ENCODE measurements around the gene SPC24. TPM values are rescaled to one million over a fixed set of nuclear protein-coding genes. Genes with fewer than 3 reads are reported as not detected.

The SPC24 gene, protein sequence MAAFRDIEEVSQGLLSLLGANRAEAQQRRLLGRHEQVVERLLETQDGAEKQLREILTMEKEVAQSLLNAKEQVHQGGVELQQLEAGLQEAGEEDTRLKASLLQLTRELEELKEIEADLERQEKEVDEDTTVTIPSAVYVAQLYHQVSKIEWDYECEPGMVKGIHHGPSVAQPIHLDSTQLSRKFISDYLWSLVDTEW
- polyA plus RNA-seq = 7.2 TPM
- long read RNA-seq, donor 1, partial matches to known transcripts = 0 of 3 reads
- long read RNA-seq, donor 1, other reads (novel, unspliced or antisense) = 0 of 3 reads
- long read RNA-seq, donor 2, partial matches to known transcripts = 0 of 4 reads
- long read RNA-seq, donor 2, other reads (novel, unspliced or antisense) = 0 of 4 reads
- long read RNA-seq, donor 3 = 0 reads
- long read RNA-seq, donor 4 = 0 reads
- long read RNA-seq, donor 5, partial matches to known transcripts = 0 of 1 reads
- long read RNA-seq, donor 5, other reads (novel, unspliced or antisense) = 0 of 1 reads
- long read RNA-seq, donor 6, partial matches to known transcripts = 0 of 4 reads
- long read RNA-seq, donor 6, other reads (novel, unspliced or antisense) = 0 of 4 reads
- long read RNA-seq, donor 7, partial matches to known transcripts = 5 of 6 reads
- long read RNA-seq, donor 7, other reads (novel, unspliced or antisense) = 0 of 6 reads
- long read RNA-seq, donor 8, transcript SPC24-206 (5 exons, 2,315 nt) = major isoform, 6 of 6 reads
- long read RNA-seq, donor 8, partial matches to known transcripts = 0 of 6 reads
- long read RNA-seq, donor 8, other reads (novel, unspliced or antisense) = 0 of 6 reads
- long read RNA-seq, donor 9, partial matches to known transcripts = 0 of 1 reads
- long read RNA-seq, donor 9, other reads (novel, unspliced or antisense) = 0 of 1 reads
- long read RNA-seq, donor 10 = 0 reads
- long read RNA-seq, donor 11, partial matches to known transcripts = 0 of 3 reads
- long read RNA-seq, donor 11, other reads (novel, unspliced or antisense) = 0 of 3 reads

DNA sequence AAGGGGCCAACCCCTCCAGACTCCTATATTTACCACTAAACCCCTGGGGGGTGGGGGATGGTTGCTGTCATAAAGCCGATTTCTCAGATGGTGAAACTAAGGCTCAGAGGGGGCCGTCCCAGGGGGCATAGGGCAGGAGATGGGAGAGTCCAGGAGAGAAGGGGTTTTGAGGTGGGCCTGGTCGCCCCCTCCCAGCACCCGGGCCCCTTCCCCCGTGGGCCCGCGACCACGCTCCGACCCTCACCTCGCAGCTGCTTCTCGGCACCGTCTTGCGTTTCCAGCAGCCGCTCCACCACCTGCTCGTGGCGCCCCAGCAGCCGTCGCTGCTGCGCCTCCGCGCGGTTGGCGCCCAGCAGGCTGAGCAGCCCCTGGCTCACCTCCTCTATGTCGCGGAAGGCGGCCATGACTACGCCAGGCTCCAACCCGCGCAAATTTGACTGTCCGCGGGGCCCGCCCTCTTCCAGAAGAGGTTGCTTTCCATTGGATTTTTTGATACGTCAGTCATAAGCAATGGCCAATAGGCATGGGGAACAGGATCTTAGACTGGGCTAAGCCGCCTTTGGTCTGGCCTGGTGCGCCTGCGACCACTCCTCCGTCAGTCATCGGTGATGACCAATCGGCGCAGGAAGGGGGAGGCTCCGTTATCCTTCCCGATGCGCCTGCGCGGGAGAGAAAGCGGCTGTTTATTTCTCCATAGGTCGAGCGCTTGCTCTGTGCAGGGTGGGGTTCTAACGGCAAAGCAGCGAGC lies at the start of gene SPC24:
TSS of gene SPC24 (minus strand) at position 410 of the 748 bp plus-strand sequence. CDS start at position 404, 6 bp downstream.
- H3K36me3 ChIP-seq (ENCODE audit: control insufficient read depth, insufficient read depth, low read length) = no peaks in the 10 kb centered on the region
- peak within 1 kb of the TSS; percentile 69 for H3K4me3 ChIP-seq (ENCODE audit: low read length)
- peak; percentile 98 for DNase-seq
- H3K27me3 ChIP-seq (ENCODE audit: control insufficient read depth, insufficient read depth, low read length) = no peaks in the 10 kb centered on the region
- H3K4me1 ChIP-seq (ENCODE audit: control insufficient read depth, insufficient read depth, low read length) = peaks cover 5% of the 10 kb centered on the region
- 0% methylated on average over 1 of the region's 50 CpGs for WGBS (ENCODE audit: insufficient coverage, low lambda C conversion rate)
- H3K27ac ChIP-seq (ENCODE audit: low read length) = peak within 1 kb of the TSS; percentile 40
- no peaks in the 10 kb centered on the region for H3K9me3 ChIP-seq (ENCODE audit: control insufficient read depth, low read depth, low read length)

DNA sequence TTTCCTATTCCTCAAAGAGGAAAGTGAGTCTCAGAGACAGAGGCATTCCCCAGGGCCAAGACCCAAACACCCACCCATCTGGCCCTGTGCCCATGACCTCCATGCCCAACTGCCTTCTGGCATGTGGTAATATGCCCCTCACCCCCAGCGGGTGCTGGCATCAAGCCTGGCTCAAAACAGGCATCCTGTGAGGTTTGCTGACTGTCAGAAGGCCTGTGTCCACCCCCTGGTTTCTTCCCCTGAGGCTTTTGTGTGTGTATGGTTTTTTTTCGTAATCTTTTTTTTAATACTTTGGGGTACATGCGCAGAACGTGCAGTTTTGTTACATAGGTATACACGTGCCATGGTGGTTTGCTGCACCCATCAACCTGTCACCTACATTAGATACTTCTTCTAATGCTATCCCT lies 49.4 kb upstream of the SPC24 start:
- Histone ChIP-seq H3K4me3 (ENCODE audit: low read length) (no peak overlapping the region), H3K27me3 (ENCODE audit: control insufficient read depth, insufficient read depth, low read length) (no peaks in the 10 kb centered on the region)
- no peak for DNase-seq

DNA sequence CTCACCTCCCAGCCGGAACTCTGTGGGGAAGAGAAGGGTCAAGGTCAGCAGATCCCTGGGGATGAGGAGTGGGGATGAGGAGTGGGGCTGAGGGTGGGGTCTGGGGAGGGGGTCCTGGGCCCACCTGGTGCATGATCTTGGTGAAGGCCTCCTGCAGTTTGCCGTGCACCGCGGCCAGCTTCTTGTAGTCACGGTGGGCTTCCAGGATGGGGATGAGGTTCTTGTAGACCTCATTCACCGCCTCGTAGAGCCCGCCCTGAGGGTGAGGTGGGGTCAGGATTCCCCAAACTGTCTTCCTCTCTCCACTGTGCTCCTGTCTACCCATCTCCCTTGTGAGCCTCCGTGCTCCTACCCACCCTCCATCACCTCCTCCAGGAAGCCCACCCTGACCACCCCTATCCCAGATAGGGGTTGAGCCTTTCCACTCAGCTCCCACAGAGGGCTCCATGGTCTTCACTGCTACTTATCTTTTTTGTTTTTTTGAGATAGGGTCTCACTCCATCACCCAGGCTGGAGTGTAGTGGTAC lies 48.6 kb upstream of the SPC24 start:
- Histone ChIP-seq H3K4me3 (ENCODE audit: low read length) (no peak overlapping the region), H3K27ac (ENCODE audit: low read length) (peak overlapping the region; percentile 38), H3K4me1 (ENCODE audit: control insufficient read depth, insufficient read depth, low read length) (peaks cover 5% of the 10 kb centered on the region), H3K27me3 (ENCODE audit: control insufficient read depth, insufficient read depth, low read length) (no peaks in the 10 kb centered on the region), H3K36me3 (ENCODE audit: control insufficient read depth, insufficient read depth, low read length) (peaks cover 43% of the 10 kb centered on the region), H3K9me3 (ENCODE audit: control insufficient read depth, low read depth, low read length) (no peaks in the 10 kb centered on the region)
- WGBS (ENCODE audit: insufficient coverage, low lambda C conversion rate) = no CpG with 5 or more reads among the region's 9 CpGs
- DNase-seq = no peak

More for the DNA sequence above, 49.4 kb upstream of the SPC24 start:
- H3K4me1 ChIP-seq (ENCODE audit: control insufficient read depth, insufficient read depth, low read length) = peaks cover 5% of the 10 kb centered on the region
- no peak overlapping the region for H3K27ac ChIP-seq (ENCODE audit: low read length)
- WGBS (ENCODE audit: insufficient coverage, low lambda C conversion rate) = 88% methylated on average over 3 of the region's 5 CpGs
- H3K9me3 ChIP-seq (ENCODE audit: control insufficient read depth, low read depth, low read length) = no peaks in the 10 kb centered on the region
- H3K36me3 ChIP-seq (ENCODE audit: control insufficient read depth, insufficient read depth, low read length) = peaks cover 42% of the 10 kb centered on the region

- no peaks in the 10 kb centered on the region for H3K9me3 ChIP-seq (ENCODE audit: control insufficient read depth, low read depth, low read length)
- H3K4me1 ChIP-seq (ENCODE audit: control insufficient read depth, insufficient read depth, low read length) = peaks cover 5% of the 10 kb centered on the region
- 30% methylated on average over 2 of the region's 17 CpGs for WGBS (ENCODE audit: insufficient coverage, low lambda C conversion rate)
- peaks cover 40% of the 10 kb centered on the region for H3K36me3 ChIP-seq (ENCODE audit: control insufficient read depth, insufficient read depth, low read length)
- H3K4me3 ChIP-seq (ENCODE audit: low read length) = no peak overlapping the region
- DNase-seq = peak; percentile 47 to 58
- no peaks in the 10 kb centered on the region for H3K27me3 ChIP-seq (ENCODE audit: control insufficient read depth, insufficient read depth, low read length)
- H3K27ac ChIP-seq (ENCODE audit: low read length) = peak overlapping the region; percentile 59
These were observed 47.9 kb upstream of the SPC24 start for GRCh38 chr19:11203194-11204075.

DNA sequence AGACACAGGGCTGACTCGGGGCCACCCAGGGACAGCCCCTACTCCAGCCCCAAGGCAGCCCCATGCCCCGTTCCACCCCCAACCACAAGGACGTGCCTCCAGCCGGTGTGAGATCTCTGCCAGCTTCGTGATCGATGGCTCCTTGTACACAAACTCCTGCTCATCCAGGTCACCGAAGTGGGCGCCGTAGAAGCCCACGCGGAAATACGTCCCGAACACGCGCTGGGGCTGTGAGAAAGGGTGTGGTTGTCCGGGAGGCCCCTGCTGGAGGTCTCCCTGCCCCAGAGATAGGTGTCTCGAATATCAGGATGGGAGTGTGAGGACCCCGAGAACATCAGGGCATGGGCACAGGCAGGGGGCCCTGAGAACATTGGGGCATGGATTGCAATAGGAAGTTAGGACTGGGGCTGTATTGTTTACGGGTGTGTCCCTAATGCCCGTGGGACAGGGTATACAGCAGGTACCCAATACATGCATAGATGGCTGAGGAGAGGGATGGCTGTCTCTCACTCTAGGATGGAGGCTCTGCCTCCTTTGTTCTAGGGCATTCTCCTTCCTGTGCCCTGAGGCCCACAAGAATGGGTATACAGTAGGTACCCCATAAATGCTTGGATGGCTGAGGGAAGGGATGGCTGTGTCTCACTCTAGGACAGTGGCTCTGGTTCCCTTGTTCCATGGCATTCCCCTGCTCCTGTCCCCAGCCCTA lies 47.1 kb upstream of the SPC24 start:
- H3K4me1 ChIP-seq (ENCODE audit: control insufficient read depth, insufficient read depth, low read length) = peaks cover 9% of the 10 kb centered on the region
- WGBS (ENCODE audit: insufficient coverage, low lambda C conversion rate) = no CpG with 5 or more reads among the region's 20 CpGs
- H3K9me3 ChIP-seq (ENCODE audit: control insufficient read depth, low read depth, low read length) = no peaks in the 10 kb centered on the region
- no peak overlapping the region for H3K4me3 ChIP-seq (ENCODE audit: low read length)
- H3K27ac ChIP-seq (ENCODE audit: low read length) = peak overlapping the region; percentile 59
- H3K36me3 ChIP-seq (ENCODE audit: control insufficient read depth, insufficient read depth, low read length) = peaks cover 36% of the 10 kb centered on the region
- no peaks in the 10 kb centered on the region for H3K27me3 ChIP-seq (ENCODE audit: control insufficient read depth, insufficient read depth, low read length)
- DNase-seq = no peak

- no peak overlapping the region for H3K4me3 ChIP-seq (ENCODE audit: low read length)
- no peaks in the 10 kb centered on the region for H3K27me3 ChIP-seq (ENCODE audit: control insufficient read depth, insufficient read depth, low read length)
- peaks cover 9% of the 10 kb centered on the region for H3K4me1 ChIP-seq (ENCODE audit: control insufficient read depth, insufficient read depth, low read length)
- H3K27ac ChIP-seq (ENCODE audit: low read length) = no peak overlapping the region
- WGBS (ENCODE audit: insufficient coverage, low lambda C conversion rate) = no CpG with 5 or more reads among the region's 24 CpGs
- DNase-seq = no peak
- peaks cover 30% of the 10 kb centered on the region for H3K36me3 ChIP-seq (ENCODE audit: control insufficient read depth, insufficient read depth, low read length)
- no peaks in the 10 kb centered on the region for H3K9me3 ChIP-seq (ENCODE audit: control insufficient read depth, low read depth, low read length)
These were observed 46.2 kb upstream of the SPC24 start for GRCh38 chr19:11201791-11202190.

DNA sequence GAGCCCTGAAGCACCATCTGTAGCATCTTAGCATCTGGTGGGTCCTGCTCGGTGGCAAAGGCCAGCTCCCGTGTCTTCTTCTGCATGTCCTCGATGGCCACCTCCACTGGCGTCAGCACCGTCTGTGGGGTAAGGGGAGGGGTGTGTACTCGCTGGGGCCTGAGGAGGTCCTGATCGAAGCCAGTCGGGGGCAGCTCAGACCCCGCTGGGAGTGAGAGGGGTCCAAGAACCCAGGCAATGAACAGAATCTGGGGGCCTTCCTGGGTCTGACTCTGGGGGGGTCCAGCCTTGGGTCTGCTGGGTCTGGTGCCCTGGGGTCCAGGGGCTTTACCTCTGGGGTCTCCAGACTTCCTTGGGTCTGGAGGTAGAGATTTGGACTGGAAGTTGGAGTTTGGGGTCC lies 45.3 kb upstream of the SPC24 start:
- WGBS (ENCODE audit: insufficient coverage, low lambda C conversion rate) = no CpG with 5 or more reads among the region's 9 CpGs
- H3K27me3 ChIP-seq (ENCODE audit: control insufficient read depth, insufficient read depth, low read length) = no peaks in the 10 kb centered on the region
- no peaks in the 10 kb centered on the region for H3K9me3 ChIP-seq (ENCODE audit: control insufficient read depth, low read depth, low read length)
- peaks cover 14% of the 10 kb centered on the region for H3K4me1 ChIP-seq (ENCODE audit: control insufficient read depth, insufficient read depth, low read length)
- no peak for DNase-seq
- H3K27ac ChIP-seq (ENCODE audit: low read length) = no peak overlapping the region
- no peak overlapping the region for H3K4me3 ChIP-seq (ENCODE audit: low read length)
- peaks cover 28% of the 10 kb centered on the region for H3K36me3 ChIP-seq (ENCODE audit: control insufficient read depth, insufficient read depth, low read length)

GRCh38 chr19:11200015-11200574 lies 44.5 kb upstream of the SPC24 start:
- no peak overlapping the region for H3K4me3 ChIP-seq (ENCODE audit: low read length)
- peaks cover 30% of the 10 kb centered on the region for H3K36me3 ChIP-seq (ENCODE audit: control insufficient read depth, insufficient read depth, low read length)
- WGBS (ENCODE audit: insufficient coverage, low lambda C conversion rate) = no CpG with 5 or more reads among the region's 15 CpGs
- H3K4me1 ChIP-seq (ENCODE audit: control insufficient read depth, insufficient read depth, low read length) = peaks cover 14% of the 10 kb centered on the region
- H3K27me3 ChIP-seq (ENCODE audit: control insufficient read depth, insufficient read depth, low read length) = no peaks in the 10 kb centered on the region
- H3K27ac ChIP-seq (ENCODE audit: low read length) = no peak overlapping the region
- no peak for DNase-seq
- H3K9me3 ChIP-seq (ENCODE audit: control insufficient read depth, low read depth, low read length) = no peaks in the 10 kb centered on the region

Data from large intestine (tissue), 12 donors.